Measurements from ENCODE around the gene CHST11. TPM values are rescaled to one million over a fixed set of nuclear protein-coding genes. Genes with fewer than 3 reads are reported as not detected.

CHST11 gene
- total and polyA plus RNA-seq, 2 of the 4 experiments (the other 2 are of a cell fraction) = 1.4 to 2.7 TPM

GRCh38 chr12:104746467-104747088 lies 289.8 kb downstream of the CHST11 start:
- no peak overlapping the region for H3K56ac ChIP-seq (ENCODE audit: extremely low read depth, insufficient read depth, low read length)
- no peaks in the 10 kb centered on the region for H3K9me3 ChIP-seq (ENCODE audit: control insufficient read depth, insufficient read depth, low read length)
- H2BK20ac ChIP-seq (ENCODE audit: low read depth, low read length) = no peak overlapping the region
- no peak overlapping the region for H3K27ac ChIP-seq (ENCODE audit: insufficient read depth, low read length)
- no peak overlapping the region for H2AFZ ChIP-seq (replicated peaks; ENCODE audit: low read length, poor library complexity)
- H4K91ac ChIP-seq (ENCODE audit: insufficient read depth, low read depth, low read length) = no peak overlapping the region
- H3K27me3 ChIP-seq (ENCODE audit: control insufficient read depth, insufficient read depth, low read length) = peaks cover 6% of the 10 kb centered on the region
- WGBS, 2 experiments (ENCODE audit: extremely low coverage in 2 of 2, insufficient read length in 1 of 2) = 20% methylated on average over 1 of the region's 6 CpGs; no CpG with 5 or more reads in 1 of the 2 experiments
- H3K14ac ChIP-seq (replicated peaks; ENCODE audit: low read depth, low read length) = no peak overlapping the region
- no peak overlapping the region for H2AK5ac ChIP-seq (ENCODE audit: low read depth, low read length)
- no peak overlapping the region for H2BK120ac ChIP-seq (ENCODE audit: low read depth, low read length)
- H3K4me1 ChIP-seq (ENCODE audit: control insufficient read depth, insufficient read depth, low read length) = peaks cover 4% of the 10 kb centered on the region
- ATAC-seq (ENCODE audit: low read depth) = no peak
- no peak overlapping the region for H2BK5ac ChIP-seq (ENCODE audit: low read depth, low read length, poor library complexity, severe bottlenecking)
- H2BK15ac ChIP-seq (ENCODE audit: low read depth, low read length) = no peak overlapping the region
- no peak overlapping the region for H4K5ac ChIP-seq (ENCODE audit: low read depth, low read length)
- POLR2A ChIA-PET (ENCODE audit: unreplicated experiment) = no interaction called here
- no peak for DNase-seq
- no TSS peak for BruUV-seq (replicated peaks)
- no peaks in the 10 kb centered on the region; the same call in 1 of the 2 replicates for H3K9me1 ChIP-seq (ENCODE audit: insufficient read depth, low read length)
- H4K20me1 ChIP-seq (ENCODE audit: insufficient read depth, low read length) = no peaks in the 10 kb centered on the region; the same call in 1 of the 2 replicates
- H4K8ac ChIP-seq (ENCODE audit: low read depth in 2 of 2, low read length in 2 of 2) = no peak overlapping the region
- H2AK9ac ChIP-seq (replicated peaks; ENCODE audit: low read depth, low read length, poor library complexity) = no peak overlapping the region
- H3K18ac ChIP-seq (ENCODE audit: low read depth, low read length) = no peak overlapping the region
- no peaks in the 10 kb centered on the region for H3K79me1 ChIP-seq (ENCODE audit: low read depth in 1 of 2, low read length in 2 of 2)
- dilution Hi-C loops (cut with HindIII; ENCODE audit: low sequenced_read_pairs, unreplicated experiment) = no loop called here
- TF ChIP-seq RCOR1 (IDR thresholded peaks at IDR 0.05; ENCODE audit: insufficient replicate concordance, low read length) (no peak), BHLHE40 (IDR thresholded peaks at IDR 0.05; ENCODE audit: low read depth, low read length) (no peak), MAZ (IDR thresholded peaks at IDR 0.05; ENCODE audit: borderline replicate concordance, low read depth, low read length) (no peak), CEBPB (IDR thresholded peaks at IDR 0.05; ENCODE audit: low read depth, low read length) (no peak), USF2 (IDR thresholded peaks at IDR 0.05; ENCODE audit: low read depth, low read length) (no peak), MXI1 (IDR thresholded peaks at IDR 0.05; ENCODE audit: borderline replicate concordance, low read depth, low read length) (no peak), FOS (IDR thresholded peaks at IDR 0.05; ENCODE audit: low read depth, low read length) (no peak), SMC3 (IDR thresholded peaks at IDR 0.05; ENCODE audit: low read depth, low read length) (no peak), MAFK (IDR thresholded peaks at IDR 0.05; ENCODE audit: low read depth, low read length) (no peak)
- H3K4ac ChIP-seq (ENCODE audit: low read depth, low read length) = no peak overlapping the region
- H3K4me3 ChIP-seq (ENCODE audit: insufficient read depth, low read depth, low read length) = no peak overlapping the region
- no peak overlapping the region for H3K23ac ChIP-seq (ENCODE audit: low read depth, low read length)
- CTCF ChIA-PET = no interaction called here
- no peaks in the 10 kb centered on the region for H3K36me3 ChIP-seq (ENCODE audit: control insufficient read depth, insufficient read depth, low read length)
- intact Hi-C loops (cut with micrococcal nuclease) = no loop called here
- no peak overlapping the region for H3K9ac ChIP-seq (ENCODE audit: low read depth, low read length)
- in situ Hi-C loops (cut with MboI; ENCODE audit: low sequenced_read_pairs) = no loop called here
- no peak overlapping the region for H3K4me2 ChIP-seq (ENCODE audit: low read depth, low read length)
